Thyroid gland (tissue), 4 donors: Measurements from ENCODE around the gene SPAG17. TPM values are rescaled to one million over a fixed set of nuclear protein-coding genes. Genes with fewer than 3 reads are reported as not detected.

Experiments used
- DNase-seq, 2 donors: peaks; one replicate each; pipeline ENCODE4 v3.0.0-alpha.2; 2019
- H3K27ac ChIP-seq, 3 donors: fragments of 200-600 bp; sonication (generic); 1 replicate in 2 of 3; 2 replicates in 1 of 3; pipeline ENCODE4 v1.5.1; 2016 to 2019; ENCODE audit warnings: mild to moderate bottlenecking in 1 of 3, moderate library complexity in 1 of 3
- H3K27me3 ChIP-seq: fragments of 200-600 bp; sonication (generic); one replicate; pipeline ENCODE4 v1.5.1; 2019
- H3K36me3 ChIP-seq, 2 donors: fragments of 200-600 bp; sonication (generic); one replicate each; pipeline ENCODE4 v1.5.1; 2016 to 2019
- H3K4me1 ChIP-seq, 2 donors: fragments of 200-600 bp; sonication (generic); one replicate each; pipeline ENCODE4 v1.5.1; 2017 to 2019
- H3K4me3 ChIP-seq, 3 donors: fragments of 200-600 bp; sonication (generic); replicated peaks in 1 of 3; 1 replicate in 2 of 3; 2 replicates in 1 of 3; pipeline ENCODE4 v1.5.1; 2016; ENCODE audit warnings: mild to moderate bottlenecking in 1 of 3
- H3K9me3 ChIP-seq: fragments of 200-600 bp; sonication (generic); one replicate; pipeline ENCODE4 v1.5.1; 2017
- CTCF ChIP-seq, 6 experiments: fragments of 200-600 bp in 3 of 6; fragments of 450-650 bp in 3 of 6; sonication (generic) in 3 of 6; IDR thresholded peaks; one replicate each; pipeline ENCODE4 v1.5.1; 2016 to 2019; ENCODE audit warnings: antibody characterized with exemption in 6 of 6, mild to moderate bottlenecking in 2 of 6, inconsistent platforms in 1 of 6, moderate library complexity in 1 of 6
- POLR2A ChIP-seq, 2 donors: fragments of 450-650 bp; IDR thresholded peaks; one replicate each; pipeline ENCODE4 v1.6.1; 2017; ENCODE audit warnings: antibody characterized with exemption in 2 of 2, mild to moderate bottlenecking in 2 of 2, moderate library complexity in 1 of 2
- WGBS, 2 donors: methylation state at CpG; one replicate each; pipeline ENCODE4 v1.1.5; 2017; 5-methylcytosine and 5-hydroxymethylcytosine counted together
- intact Hi-C: fragments of 100-400 bp; cut with DNase I; formaldehyde crosslinking; loops from one replicate; pipeline ENCODE4 v1.15.1; 2023
- total RNA-seq, 4 donors: library from RNA; depleted of rRNA; stranded (reverse); fragments of >200 nt; gene quantifications; one replicate each; pipeline ENCODE4 v1.2.3, GENCODE V29; 2016

SPAG17 gene
- total RNA-seq, 4 donors from 2014 or later, result 0.81 to 14.6 (median 8.5) TPM

- H3K4me1 ChIP-seq, result no peaks in the 10 kb centered on the region
- no peaks in the 10 kb centered on the region for H3K9me3 ChIP-seq
- intact Hi-C loops, result no loop called here
- H3K4me3 ChIP-seq, result no peak overlapping the region
- no peak for DNase-seq
- TF ChIP-seq POLR2A (IDR thresholded peaks at IDR 0.05), result no peak
- TF ChIP-seq CTCF (IDR thresholded peaks at IDR 0.05), result no peak
- H3K27ac ChIP-seq, result no peak overlapping the region
- no peaks in the 10 kb centered on the region for H3K36me3 ChIP-seq
- no peaks in the 10 kb centered on the region for H3K27me3 ChIP-seq
- WGBS, 2 donors, result 69% methylated on average over 1 of the region's 1 CpG
Measured at GRCh38 chr1:118190561-118190960, 5.5 kb upstream of the SPAG17 start.

DNA sequence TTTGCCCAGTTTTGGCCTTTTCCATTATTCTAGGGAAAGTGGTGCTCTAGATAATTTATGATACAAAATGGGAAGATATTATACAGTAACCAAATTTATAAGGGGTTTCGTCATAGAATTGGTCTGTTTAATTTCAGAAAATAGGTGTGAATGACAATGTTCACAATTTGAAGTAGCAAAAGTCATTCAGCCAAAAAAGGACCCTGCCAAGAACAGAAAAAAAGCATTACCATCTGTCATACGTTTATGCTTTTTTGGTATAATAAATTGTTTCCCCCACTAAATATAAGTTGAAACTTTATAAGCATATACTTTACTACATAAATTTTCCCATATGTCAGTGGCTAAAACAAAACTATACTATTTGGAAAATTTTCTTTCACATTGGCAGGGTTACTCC is 4.5 kb upstream of the SPAG17 start:
- no peaks in the 10 kb centered on the region for H3K9me3 ChIP-seq
- WGBS, 2 donors, result 41 to 94% methylated on average over 2 of the region's 2 CpGs
- H3K36me3 ChIP-seq, result no peaks in the 10 kb centered on the region
- no peak overlapping the region for H3K27ac ChIP-seq
- intact Hi-C loops, result no loop called here
- no peak for DNase-seq
- no peaks in the 10 kb centered on the region for H3K4me1 ChIP-seq
- TF ChIP-seq POLR2A (IDR thresholded peaks at IDR 0.05), result no peak
- no peak overlapping the region for H3K4me3 ChIP-seq
- no peaks in the 10 kb centered on the region for H3K27me3 ChIP-seq

GRCh38 chr1:118188411-118188810 is 3.4 kb upstream of the SPAG17 start:
- DNase-seq, result no peak
- no peak for TF ChIP-seq CTCF (IDR thresholded peaks at IDR 0.05)
- WGBS, 2 donors, result 54 to 80% methylated on average over 1 of the region's 1 CpG
- Histone ChIP-seq H3K36me3 (no peaks in the 10 kb centered on the region), H3K4me1 (no peaks in the 10 kb centered on the region), H3K27ac (no peak overlapping the region), H3K4me3 (no peak overlapping the region), H3K9me3 (no peaks in the 10 kb centered on the region), H3K27me3 (no peaks in the 10 kb centered on the region)
- intact Hi-C loops, result no loop called here

- H3K27ac ChIP-seq, result no peak overlapping the region
- no peak for TF ChIP-seq CTCF (IDR thresholded peaks at IDR 0.05)
- no peak for TF ChIP-seq POLR2A (IDR thresholded peaks at IDR 0.05)
- H3K9me3 ChIP-seq, result no peaks in the 10 kb centered on the region
- 93 to 96% methylated on average over 4 of the region's 4 CpGs for WGBS, 2 donors
- no peak for DNase-seq
- no peaks in the 10 kb centered on the region for H3K36me3 ChIP-seq
- intact Hi-C loops, result no loop called here
- no peaks in the 10 kb centered on the region for H3K27me3 ChIP-seq
- no peaks in the 10 kb centered on the region for H3K4me1 ChIP-seq
- no peak overlapping the region for H3K4me3 ChIP-seq
Measured at GRCh38 chr1:118186026-118186425, 998 bp upstream of the SPAG17 start.

GRCh38 chr1:118184739-118185083 is 317 bp downstream of the SPAG17 start:
- Histone ChIP-seq H3K27ac (no peak overlapping the region), H3K4me1 (no peaks in the 10 kb centered on the region), H3K9me3 (no peaks in the 10 kb centered on the region), H3K27me3 (no peaks in the 10 kb centered on the region), H3K4me3 (peak overlapping the region in 2 of 3 donors; percentile 6 to 16), H3K36me3 (no peaks in the 10 kb centered on the region)
- TF ChIP-seq POLR2A (IDR thresholded peaks at IDR 0.05) (no peak), CTCF (IDR thresholded peaks at IDR 0.05) (no peak)
- peak; percentile 2 to 10 for DNase-seq
- WGBS, 2 donors, result 41 to 49% methylated on average over 11 of the region's 11 CpGs
- intact Hi-C loops, result no loop called here

DNA sequence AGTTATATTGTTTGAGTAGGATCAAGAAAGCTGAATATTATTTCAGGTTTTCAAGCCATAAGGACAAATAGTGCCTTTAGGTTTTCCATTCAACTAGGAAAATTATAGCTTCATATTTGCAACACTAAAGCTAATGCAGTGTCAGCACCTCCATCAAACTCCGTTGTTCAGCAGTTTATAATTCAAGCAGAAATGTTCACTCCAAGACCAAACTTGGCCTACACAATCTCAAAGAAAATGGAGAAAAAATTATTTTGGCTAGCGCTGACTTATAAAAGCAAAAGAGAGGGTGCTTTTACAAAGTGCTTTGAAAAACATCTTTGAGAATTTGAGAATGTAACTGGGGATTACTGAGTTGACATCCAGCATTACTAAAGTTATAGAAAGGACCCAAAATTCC is 1.4 kb downstream of the SPAG17 start:
- no peaks in the 10 kb centered on the region for H3K4me1 ChIP-seq
- DNase-seq, result no peak
- WGBS, 2 donors, result 86 to 92% methylated on average over 2 of the region's 2 CpGs
- intact Hi-C loops, result no loop called here
- H3K27ac ChIP-seq, result no peak overlapping the region
- H3K27me3 ChIP-seq, result no peaks in the 10 kb centered on the region
- H3K4me3 ChIP-seq, result no peak overlapping the region
- H3K9me3 ChIP-seq, result no peaks in the 10 kb centered on the region
- H3K36me3 ChIP-seq, result no peaks in the 10 kb centered on the region
- TF ChIP-seq POLR2A (IDR thresholded peaks at IDR 0.05) (no peak), CTCF (IDR thresholded peaks at IDR 0.05) (no peak)
